HG02610 (cell line): Measurements from ENCODE around the gene ULK4.
"Not testable (repeated sequence)": the region's sequence is repeated elsewhere in the genome, so short reads cannot be mapped to it uniquely, and the experiment has no call there.

ENCODE experiments used
- ATAC-seq: cut with Tn5 transposase; IDR thresholded peaks from one replicate; pipeline ENCODE4 v1.9.1; 2021; ENCODE audit warnings: mild to moderate bottlenecking, moderate library complexity; ENCODE audit not compliant: unreplicated experiment

ULK4 gene

DNA sequence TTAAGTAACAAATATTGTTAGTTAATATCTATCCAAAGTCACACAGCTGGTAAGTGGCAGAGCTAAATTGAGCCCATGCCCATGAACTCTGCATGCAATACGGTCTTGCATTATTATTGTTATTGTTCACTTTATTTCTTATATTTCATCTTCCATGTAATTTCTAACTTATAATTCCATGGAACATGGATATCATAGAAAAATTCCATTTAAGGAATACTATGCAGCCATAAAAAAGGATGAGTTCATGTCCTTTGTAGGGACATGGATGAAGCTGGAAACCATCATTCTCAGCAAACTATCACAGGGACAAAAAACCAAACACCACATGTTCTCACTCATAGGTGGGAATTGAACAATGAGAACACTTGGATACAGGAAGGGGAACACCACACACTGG is 508.3 kb downstream of the ULK4 start:
- ATAC-seq = not testable (repeated sequence)

DNA sequence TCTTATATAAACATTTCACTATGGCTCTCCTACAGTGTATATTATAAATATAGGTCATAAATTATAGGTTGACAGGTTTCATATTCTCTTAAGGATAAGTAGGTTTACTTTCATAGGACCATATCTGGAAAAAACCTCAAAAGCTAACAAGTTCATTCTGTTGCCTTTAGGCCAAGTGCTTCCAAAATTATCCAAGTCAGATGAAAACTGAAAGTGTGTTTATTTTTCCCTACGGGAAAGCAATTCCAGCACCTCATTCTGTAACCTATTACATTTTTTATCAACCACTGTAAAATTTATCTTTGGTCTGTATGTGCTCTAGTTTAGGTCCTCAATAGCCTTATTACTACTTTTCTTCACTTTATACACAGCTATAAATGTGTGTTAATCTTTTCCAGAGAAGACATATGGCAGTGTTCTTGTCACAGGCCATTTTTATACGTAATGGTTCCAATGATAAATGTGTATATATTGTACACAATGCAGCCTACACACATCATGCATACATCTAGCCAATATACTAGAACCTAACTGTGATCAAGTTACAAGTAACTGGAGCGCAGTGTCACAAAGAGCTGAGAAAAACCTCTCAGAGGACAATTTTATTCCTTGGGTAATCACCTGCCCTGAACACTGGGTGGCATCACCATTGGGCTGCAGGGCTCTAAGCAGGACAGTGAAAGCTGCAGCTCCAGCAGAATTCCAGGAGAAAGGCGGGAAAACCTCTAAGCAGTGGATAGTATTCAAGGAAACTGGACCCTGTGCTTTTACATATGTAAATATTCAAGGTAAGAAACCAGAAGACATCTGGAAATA is 511.3 kb downstream of the ULK4 start:
- ATAC-seq = no peak

DNA sequence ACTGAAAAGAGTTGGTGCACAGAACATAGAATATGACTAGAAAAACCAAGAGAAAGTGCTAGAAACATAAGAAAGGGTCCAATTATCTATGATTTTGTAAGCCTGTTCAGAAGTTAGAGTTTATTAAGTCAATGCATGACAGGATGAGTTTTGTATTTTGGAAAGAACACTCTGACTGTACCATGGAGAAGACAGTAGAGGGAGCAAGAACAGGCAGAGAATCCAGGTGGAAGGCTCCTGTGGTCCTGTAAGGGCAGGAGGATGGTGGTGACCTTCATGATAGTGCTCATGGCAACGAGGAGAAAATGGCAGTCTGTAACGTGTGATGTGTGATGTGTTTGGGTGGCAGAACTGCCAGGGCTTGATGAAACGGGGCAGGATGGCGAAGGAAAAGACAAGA is 513.5 kb downstream of the ULK4 start:
- ATAC-seq = no peak

DNA sequence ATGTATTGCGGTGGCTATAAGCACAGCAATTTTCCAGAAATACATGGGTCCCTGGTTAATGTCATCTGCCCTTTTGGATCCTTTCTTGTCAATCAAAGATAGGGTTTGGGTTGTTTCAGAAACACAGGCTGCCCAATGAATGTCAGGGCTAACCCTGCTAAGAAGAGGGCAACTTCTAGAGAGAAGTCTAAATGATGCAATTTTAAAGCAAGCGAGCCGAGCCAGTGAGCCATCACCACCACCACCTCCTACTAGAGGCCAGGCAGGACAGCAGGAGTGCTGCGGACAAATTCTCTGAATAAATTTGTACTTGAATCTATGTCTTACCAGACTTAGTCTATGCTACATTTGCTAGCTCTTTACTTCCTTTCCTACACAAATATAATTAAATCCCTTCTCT is 514.2 kb downstream of the ULK4 start:
- ATAC-seq = no peak

DNA sequence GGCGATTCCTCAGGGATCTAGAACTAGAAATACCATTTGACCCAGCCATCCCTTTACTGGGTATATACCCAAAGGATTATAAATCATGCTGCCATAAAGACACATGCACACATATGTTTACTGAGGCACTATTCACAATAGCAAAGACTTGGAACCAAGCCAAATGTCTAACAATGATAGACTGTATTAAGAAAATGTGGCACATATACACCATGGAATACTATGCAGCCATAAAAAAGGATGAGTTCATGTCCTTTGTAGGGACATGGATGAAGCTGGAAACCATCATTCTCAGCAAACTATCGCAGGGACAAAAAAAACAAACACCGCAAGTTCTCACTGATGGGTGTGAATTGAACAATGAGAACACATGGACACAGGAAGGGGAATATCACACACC is 515.6 kb downstream of the ULK4 start:
- ATAC-seq = not testable (repeated sequence)

DNA sequence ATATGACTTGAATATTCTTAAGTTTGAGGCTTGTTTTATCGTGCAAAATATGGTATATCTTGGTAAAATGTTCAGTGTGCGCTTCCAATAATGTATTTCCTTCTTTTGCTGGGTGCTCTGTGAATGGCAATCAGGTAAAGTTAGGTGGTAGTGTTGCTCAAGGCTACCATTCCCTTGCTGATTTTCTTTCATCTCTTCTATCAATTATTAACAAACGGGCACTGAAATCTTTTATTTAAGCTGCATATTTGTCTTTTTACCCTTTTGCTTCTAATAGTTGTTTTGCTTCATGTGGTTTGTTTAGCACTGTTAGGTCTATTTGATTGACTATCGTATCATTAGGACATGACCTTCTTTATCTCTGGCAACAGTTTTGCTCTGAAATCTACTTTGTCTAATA is 520.3 kb downstream of the ULK4 start:
- no peak for ATAC-seq

DNA sequence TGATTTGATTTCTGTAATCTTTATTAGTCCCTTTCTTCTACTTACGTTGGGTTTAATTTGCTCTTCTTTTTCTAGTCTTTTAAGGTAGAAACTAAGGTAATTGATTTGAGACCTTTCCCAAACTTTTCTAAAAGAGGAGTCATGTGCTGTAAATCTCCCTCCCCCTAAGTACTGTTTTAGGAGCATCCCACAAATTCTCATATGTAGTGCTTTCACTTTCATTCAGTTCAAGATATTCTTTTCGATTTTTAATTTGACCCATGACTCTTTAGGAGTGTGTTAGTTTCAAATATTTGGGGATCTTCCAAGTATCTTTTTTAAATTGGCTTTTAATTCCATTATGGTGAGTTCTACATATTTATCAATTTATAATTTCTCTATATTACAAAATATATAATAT is 520.8 kb downstream of the ULK4 start:
- ATAC-seq = no peak

DNA sequence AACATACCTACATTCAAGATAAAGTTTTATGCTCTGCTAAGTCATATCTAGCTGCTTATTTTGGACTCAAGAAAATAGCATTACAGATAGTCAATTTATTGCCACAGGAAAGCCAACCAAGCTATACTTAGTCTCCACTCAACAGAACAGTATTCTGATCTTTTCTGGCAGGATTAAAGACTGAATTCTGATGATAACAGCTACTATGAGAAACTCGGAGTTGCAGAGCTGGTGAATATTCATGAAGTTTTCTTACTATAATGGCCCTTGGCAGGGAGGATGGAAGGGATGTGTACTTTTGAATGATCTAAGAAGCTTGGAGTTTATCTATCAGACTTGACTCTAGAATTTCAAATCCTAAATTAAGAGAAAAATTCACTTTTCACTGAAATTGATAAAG is 524.9 kb downstream of the ULK4 start:
- no peak for ATAC-seq

DNA sequence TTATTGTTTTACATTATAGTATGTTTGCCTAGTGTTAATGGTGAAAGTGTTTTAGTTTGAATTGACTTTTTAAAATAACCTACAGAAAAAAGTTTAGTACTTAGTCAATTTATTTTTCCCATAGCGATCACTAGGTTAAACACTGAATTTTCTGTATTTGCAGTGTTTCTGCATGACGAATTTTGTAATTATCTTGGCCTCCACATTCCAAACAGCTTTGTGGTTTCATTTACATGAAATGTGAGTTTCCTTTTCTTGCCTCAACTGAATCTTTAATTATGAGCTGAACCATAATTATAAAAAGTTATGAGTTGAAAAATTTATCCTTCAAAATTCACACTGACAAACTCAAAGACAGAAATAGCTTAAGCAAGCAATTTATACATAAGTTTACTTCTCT is 527.1 kb downstream of the ULK4 start:
- no peak for ATAC-seq

DNA sequence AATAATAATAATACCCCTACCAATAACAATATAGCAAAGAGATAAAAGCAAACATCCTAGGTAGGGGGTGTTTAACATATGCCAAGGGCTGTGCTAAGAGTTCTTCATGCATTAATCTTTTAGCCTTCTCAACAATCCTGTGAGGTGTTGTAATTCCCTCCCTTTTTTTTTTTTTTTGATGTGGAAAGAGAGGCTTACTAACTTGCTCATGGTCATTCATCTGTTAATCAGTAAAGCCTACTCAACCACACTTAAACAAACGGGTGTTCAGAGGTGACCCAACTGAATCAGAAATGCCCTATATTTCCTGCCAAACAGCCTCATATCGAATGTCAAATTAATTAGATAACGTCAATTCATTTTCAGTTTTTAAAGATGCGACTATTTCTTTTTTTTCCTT is 530.5 kb downstream of the ULK4 start:
- no peak for ATAC-seq

DNA sequence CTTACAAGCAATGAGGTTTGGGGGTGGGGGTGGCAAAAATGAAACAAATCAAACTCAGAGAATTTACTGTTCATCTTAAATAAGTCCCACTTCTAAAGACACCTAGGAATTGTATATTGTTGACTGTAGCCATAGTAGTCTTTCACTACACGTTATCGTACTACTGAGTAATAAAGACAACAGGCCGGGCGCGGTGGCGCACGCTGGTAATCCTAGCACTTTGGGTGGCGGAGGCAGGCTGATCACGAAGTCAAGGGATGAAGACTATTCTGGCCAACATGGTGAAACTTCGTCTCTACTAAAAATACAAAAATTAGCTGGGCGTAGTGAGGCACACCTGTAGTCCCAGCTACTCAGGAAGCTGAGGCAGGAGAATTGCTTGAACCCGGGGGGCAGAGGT is 531.0 kb downstream of the ULK4 start:
- ATAC-seq = no peak

DNA sequence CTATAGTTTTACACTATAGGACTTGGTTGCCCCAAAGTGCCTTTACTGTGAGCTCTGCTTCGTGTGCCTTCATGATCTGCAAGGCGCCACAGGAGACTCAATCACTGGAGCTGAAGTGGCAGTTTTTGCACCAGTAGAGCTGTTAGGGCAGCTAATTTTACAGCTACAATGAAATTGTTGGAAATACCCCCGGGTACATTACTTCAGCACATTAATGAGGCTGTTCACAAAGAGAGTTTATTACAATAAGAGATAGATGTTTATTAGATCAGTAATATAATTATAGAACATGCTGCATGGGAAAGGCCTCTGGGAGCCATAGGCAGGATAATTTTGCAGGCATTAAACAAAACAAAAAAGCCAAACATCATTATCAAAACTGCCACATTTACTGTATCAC is 531.5 kb downstream of the ULK4 start:
- ATAC-seq = no peak

DNA sequence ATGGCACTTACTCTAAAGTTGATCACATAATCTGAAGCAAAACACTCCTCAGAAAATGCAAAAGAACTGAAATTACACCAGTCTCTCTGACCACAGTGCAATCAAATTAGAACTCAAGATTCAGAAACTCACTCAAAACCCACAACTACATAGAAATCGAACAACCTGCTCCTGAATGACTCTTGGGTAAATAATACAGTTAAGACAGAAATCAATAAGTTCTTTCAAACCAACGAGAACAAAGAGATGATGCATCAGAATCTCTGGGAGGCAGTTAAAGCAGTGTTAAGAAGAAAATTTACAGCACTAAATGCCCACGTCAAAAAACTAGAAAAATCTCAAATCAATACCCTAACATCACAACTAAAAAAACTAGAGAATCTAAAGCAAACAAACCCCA is 535.4 kb downstream of the ULK4 start:
- ATAC-seq = no peak

DNA sequence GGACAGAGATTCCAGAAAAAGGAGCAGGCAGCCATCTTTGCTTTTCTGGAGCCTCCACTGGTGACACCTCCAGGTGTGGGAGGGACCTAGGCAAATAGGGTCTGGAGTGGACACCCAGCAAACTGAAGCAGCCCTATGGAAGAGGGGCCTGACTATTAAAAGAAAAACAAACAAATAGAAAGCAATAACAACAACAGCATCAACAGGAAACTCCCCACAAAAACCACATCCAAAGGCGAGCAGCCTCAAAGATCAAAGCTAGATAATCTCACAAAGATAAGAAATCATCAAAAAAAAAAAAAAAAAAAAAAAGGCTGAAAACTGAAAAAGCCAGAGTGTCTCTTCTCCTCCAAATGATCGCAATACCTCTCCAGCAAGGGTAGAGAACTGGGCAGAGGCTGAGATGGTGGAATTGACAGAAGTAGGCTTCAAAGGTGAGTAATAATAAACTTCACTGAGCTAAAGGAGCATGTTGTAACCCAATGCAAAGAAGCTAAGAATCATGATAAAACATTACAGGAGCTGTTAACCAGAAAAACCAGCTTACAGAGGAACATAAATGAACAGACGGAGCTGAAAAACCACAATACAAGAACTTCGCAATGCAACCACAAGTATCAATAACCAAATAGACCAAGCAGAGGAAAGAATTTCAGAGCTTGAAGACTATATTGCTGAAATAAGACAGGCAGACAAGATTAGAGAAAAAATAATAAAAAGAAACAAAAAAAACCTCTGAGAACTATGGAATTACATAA is 537.2 kb downstream of the ULK4 start:
- ATAC-seq = no peak

DNA sequence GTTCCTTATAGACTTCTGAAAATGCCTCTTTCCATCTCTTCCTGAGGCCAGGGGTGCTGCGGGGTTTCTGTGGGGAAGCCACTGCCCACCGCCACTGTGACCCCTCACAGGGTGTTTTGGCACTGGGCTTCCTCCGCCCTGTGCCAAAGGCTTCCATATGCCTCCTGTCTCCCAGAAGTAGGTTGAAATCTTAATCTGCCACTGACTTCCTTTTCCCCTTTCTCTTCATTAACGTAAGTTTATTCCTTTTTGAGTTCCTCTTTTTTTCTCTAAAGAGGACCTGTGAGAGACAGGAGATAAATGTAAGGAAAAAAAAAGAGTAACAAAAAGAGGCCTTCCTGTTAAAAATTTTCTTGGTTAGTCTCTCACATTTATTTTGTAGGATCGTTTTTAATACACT is 542.1 kb downstream of the ULK4 start:
- no peak for ATAC-seq

DNA sequence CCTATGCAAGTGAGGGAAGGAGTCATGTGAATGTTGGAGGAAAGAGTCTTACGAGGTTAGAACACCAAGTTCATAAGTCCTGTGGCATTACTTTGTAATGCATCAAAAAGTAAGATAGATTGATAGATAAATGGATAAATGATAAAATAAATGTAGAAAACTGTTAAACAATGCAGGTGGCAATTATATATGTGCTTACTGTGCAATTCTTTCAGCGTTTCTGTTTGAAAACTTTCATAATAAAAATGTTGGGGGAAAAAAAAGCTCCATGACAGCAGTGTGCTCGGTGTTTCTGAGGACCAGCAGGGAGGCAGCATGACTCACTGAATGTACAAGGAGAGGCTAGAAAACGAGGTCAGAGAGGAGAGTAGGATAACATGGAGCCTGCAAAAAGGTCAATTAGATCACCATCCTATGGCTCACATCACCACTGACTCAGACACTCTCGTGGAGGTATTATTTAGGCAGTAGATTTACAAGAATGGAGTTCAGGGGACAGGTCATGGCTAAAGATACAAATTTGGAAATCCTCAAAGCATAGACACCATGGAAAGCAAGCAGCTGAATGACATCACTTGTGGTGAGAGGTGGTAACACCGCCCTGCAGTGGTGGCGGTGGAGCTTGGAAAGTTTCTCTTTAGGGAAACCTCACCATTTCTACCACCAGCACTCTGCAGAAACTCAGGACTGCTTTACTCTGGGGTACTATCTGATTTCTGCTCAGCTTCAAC is 542.8 kb downstream of the ULK4 start:
- no peak for ATAC-seq

DNA sequence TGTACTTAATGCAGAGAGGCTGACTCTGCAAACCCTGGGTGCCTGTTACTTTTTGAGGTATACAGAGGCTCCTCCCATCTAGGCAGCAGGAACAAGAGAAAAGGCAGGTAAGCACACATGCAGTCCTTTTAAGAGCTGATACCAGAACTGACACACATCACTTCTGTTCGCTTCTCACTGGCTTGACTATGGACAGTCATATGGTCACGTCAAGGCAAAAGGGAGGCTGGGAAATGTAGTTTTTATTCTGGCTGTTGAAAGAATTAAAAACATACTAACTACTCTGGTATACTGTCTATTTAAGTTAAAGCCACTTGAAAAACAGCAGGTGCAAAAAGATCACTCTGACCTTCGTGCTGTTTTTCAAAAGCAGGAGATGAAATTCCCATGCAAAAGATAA is 544.3 kb downstream of the ULK4 start:
- ATAC-seq = no peak

DNA sequence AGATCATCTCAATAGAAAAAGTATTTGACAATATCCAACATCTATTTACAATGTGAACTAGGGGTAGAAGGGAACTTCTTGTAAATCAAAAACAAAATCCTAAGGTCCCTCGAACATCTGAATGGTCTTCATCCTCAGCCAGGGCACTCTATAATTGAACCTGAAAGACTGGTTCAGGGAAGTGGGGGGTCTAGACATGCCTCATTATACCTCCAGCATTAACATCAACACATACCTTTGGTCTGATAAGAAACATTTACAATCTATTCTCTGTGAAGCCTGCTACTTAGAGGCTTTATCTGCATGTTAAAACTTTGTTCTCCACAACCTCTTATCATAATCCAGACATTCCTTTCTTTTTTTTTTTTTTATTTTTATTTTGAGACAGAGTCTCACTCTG is 550.8 kb downstream of the ULK4 start:
- ATAC-seq = no peak

DNA sequence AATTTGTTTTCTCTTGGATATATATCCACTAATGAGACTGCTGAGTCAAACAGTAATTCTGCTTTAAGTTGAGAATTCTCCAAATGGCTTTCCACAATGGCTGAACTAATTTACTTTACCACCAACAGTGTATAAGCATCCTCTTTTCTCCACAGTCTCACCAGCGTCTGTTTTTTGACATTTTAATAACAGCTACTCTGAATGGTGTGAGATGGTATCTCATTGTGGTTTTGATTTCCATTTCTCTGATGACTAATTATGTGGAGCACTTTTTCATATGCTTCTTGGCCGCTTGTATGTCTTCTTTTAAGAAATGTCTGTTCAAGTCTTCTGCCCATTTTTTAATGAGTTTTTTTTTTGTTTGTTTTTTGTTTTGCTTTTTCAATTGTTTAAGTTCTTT is 556.4 kb downstream of the ULK4 start:
- ATAC-seq = no peak

DNA sequence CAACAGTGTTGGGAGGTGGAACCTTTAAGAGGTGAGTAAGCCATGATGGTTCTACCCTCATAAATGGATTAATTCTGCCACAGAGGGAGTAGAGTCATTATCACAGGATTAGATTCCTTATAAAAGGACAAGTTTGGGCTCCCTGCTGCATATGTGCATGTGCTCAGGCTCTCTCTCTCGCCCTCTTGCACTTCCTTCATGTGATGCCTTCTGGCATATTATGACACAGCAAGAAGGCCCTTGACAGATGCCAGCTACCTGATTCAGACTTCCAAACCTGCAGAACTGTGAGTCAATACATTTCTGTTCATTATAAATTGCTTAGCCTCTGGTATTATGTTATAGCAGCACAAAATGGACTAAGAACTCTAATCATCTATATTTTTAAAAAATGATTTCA is 557.3 kb downstream of the ULK4 start:
- no peak for ATAC-seq

DNA sequence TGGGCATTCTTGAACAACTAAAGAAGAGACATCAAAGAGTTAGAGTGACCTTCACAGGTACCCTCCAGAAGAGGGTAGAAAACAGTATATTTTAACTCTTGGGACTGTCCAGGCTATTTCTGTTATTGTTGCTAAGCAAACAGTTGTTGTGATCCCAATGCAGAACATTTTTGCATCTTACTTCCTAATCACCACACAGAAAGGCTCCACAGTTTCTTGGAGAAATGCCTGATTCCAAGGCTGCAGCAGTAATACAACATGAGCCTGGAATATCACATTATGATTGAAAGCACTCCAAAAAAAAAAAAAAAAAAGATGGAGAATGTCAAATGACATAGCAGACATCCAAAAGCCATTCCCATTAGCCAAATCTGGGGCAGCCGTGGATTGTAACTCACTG is 567.0 kb downstream of the ULK4 start:
- no peak for ATAC-seq
